HL-60 (cell line): ENCODE data around the gene TRABD.

Experiments
- DNase-seq, 2 experiments: peaks; one replicate each; pipeline ENCODE4 v3.0.0-alpha.2; 2010 to 2020; ENCODE audit warnings: low read depth in 1 of 2, low spot score in 1 of 2
- H3K27ac ChIP-seq: fragments of 250-450 bp; sonication (Bioruptor Pico); replicated peaks from 2 replicates; pipeline ENCODE4 v1.5.1; 2020; ENCODE audit warnings: mild to moderate bottlenecking, moderate library complexity
- H3K27me3 ChIP-seq: fragments of 250-450 bp; sonication (Bioruptor Pico); 2 replicates; pipeline ENCODE4 v1.5.1; 2021; ENCODE audit warnings: mild to moderate bottlenecking, moderate library complexity; ENCODE audit not compliant: insufficient read depth, poor library complexity, severe bottlenecking
- H3K4me3 ChIP-seq: replicated peaks from 2 replicates; pipeline ENCODE4 v1.5.1; 2011; ENCODE audit warnings: mild to moderate bottlenecking, control low read depth, low read length; ENCODE audit not compliant: insufficient read depth
- GABPA ChIP-seq: IDR thresholded peaks from 2 replicates; pipeline ENCODE4 v1.6.1; 2012; ENCODE audit warnings: low read depth
- POLR2AphosphoS5 ChIP-seq: IDR thresholded peaks from 2 replicates; pipeline ENCODE4 v1.6.1; 2012; ENCODE audit warnings: low read depth
- SPI1 ChIP-seq: IDR thresholded peaks from 2 replicates; pipeline ENCODE4 v1.6.1; 2012; ENCODE audit warnings: low read depth, mild to moderate bottlenecking, borderline replicate concordance
- TF ChIP-seq, protein P1 (sequence below): IDR thresholded peaks from one replicate; pipeline ENCODE4 v1.5.1; 2011; ENCODE audit warnings: low read length, control low read depth, inconsistent platforms; ENCODE audit not compliant: insufficient read depth
- TF ChIP-seq, protein P2 (sequence below): IDR thresholded peaks from 2 replicates; pipeline ENCODE4 v1.6.1; 2012; ENCODE audit warnings: low read depth; ENCODE audit not compliant: insufficient replicate concordance

The TRABD gene

DNA sequence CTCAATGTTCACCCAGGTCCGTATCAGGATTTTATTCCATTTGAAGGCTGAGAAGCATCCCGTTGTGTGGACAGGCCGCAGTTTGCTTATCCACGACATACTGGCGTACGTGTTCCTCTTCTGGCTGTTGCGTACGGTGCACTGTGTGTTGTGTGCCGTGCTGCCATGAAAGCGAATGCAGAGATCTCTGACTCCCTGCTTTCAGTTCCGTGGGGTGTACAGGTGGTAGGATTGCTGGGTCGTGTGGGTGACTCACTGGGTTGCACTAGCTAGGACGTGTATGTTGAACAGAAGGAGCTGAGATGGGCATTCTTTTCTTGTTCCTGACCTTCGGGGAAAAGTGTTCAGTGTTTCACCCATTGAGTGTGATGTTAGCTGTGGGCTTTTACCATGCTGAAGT is 25.4 kb downstream of the TRABD start:
- no peak for DNase-seq
- Histone ChIP-seq H3K27me3 (no peaks in the 10 kb centered on the region), H3K27ac (no peak overlapping the region), H3K4me3 (no peak overlapping the region)
- TF ChIP-seq, protein P1, sequence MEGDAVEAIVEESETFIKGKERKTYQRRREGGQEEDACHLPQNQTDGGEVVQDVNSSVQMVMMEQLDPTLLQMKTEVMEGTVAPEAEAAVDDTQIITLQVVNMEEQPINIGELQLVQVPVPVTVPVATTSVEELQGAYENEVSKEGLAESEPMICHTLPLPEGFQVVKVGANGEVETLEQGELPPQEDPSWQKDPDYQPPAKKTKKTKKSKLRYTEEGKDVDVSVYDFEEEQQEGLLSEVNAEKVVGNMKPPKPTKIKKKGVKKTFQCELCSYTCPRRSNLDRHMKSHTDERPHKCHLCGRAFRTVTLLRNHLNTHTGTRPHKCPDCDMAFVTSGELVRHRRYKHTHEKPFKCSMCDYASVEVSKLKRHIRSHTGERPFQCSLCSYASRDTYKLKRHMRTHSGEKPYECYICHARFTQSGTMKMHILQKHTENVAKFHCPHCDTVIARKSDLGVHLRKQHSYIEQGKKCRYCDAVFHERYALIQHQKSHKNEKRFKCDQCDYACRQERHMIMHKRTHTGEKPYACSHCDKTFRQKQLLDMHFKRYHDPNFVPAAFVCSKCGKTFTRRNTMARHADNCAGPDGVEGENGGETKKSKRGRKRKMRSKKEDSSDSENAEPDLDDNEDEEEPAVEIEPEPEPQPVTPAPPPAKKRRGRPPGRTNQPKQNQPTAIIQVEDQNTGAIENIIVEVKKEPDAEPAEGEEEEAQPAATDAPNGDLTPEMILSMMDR, result no peak
- TF ChIP-seq POLR2AphosphoS5 (no peak), SPI1 (no peak), GABPA (no peak)
- TF ChIP-seq, protein P2, sequence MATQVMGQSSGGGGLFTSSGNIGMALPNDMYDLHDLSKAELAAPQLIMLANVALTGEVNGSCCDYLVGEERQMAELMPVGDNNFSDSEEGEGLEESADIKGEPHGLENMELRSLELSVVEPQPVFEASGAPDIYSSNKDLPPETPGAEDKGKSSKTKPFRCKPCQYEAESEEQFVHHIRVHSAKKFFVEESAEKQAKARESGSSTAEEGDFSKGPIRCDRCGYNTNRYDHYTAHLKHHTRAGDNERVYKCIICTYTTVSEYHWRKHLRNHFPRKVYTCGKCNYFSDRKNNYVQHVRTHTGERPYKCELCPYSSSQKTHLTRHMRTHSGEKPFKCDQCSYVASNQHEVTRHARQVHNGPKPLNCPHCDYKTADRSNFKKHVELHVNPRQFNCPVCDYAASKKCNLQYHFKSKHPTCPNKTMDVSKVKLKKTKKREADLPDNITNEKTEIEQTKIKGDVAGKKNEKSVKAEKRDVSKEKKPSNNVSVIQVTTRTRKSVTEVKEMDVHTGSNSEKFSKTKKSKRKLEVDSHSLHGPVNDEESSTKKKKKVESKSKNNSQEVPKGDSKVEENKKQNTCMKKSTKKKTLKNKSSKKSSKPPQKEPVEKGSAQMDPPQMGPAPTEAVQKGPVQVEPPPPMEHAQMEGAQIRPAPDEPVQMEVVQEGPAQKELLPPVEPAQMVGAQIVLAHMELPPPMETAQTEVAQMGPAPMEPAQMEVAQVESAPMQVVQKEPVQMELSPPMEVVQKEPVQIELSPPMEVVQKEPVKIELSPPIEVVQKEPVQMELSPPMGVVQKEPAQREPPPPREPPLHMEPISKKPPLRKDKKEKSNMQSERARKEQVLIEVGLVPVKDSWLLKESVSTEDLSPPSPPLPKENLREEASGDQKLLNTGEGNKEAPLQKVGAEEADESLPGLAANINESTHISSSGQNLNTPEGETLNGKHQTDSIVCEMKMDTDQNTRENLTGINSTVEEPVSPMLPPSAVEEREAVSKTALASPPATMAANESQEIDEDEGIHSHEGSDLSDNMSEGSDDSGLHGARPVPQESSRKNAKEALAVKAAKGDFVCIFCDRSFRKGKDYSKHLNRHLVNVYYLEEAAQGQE, result no peak

DNA sequence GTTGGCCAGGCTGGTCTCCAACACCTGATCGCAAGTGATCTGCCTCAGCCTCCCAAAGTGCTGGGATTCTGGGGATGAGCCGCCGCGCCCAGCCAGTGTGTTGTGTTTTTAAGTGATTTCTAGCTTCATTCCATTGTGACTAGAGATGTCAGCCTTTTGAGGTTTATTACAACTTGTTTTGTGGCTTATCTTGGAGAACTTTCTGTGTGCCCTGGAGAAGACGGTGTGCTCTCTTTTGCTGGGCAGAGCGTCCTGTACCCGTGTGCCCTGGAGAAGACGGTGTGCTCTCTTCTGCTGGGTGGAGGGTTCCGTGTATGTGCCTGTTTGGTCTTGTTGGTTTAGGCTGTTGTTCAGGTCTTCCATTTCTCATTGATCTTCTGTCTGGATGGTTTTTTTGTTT is 27.6 kb downstream of the TRABD start:
- H3K27ac ChIP-seq, result no peak overlapping the region
- H3K4me3 ChIP-seq, result no peak overlapping the region
- TF ChIP-seq POLR2AphosphoS5 (no peak), SPI1 (no peak), GABPA (no peak)
- TF ChIP-seq, protein P2, result no peak
- TF ChIP-seq, protein P1, result no peak
- H3K27me3 ChIP-seq, result no peaks in the 10 kb centered on the region
- no peak for DNase-seq

DNA sequence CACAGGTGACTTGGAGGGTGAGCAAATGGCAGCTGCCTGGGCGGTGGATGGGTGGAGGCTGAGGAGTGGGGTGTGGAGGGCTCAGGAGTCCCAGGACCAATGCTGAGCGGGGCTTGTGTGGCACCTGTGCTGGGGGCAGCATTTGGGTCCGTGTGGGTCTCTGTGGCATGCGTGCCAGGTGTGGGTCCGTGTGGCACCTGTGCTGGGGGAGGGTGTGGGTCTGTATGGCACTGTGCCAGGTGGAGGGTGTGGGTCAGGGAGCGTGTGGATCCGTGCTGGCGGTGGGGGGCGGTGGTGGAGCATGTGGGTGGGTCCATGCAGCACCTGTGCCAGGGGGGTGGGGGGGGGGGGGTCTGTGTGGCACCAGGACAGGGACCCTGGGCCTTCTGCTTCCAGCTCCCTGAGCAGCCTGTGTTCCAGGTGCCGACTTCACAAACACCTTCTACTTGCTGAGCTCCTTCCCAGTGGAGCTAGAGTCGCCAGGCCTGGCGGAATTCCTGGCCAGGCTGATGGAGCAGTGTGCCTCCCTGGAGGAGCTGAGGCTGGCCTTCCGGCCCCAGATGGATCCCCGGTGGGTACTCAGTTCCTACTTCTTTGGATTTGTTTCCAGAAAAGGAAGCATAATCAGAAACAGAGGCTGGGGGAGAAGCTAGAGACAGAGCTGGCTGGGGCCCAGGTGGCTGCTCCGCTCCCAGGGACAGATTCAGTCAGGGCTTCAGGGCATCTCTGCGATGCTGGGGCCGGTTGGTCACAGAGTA is 29.8 kb downstream of the TRABD start:
- H3K27me3 ChIP-seq, result no peaks in the 10 kb centered on the region
- no peak overlapping the region for H3K27ac ChIP-seq
- TF ChIP-seq, protein P2, result no peak
- TF ChIP-seq, protein P1, result no peak
- TF ChIP-seq POLR2AphosphoS5 (peak; percentile 15; the same call in 1 of the 2 replicates), SPI1 (no peak), GABPA (no peak)
- no peak overlapping the region for H3K4me3 ChIP-seq
- no peak for DNase-seq
